MM.1S (cell line): Measurements from ENCODE around the gene ACOT2.
"Not testable (repeated sequence)": the region's sequence is repeated elsewhere in the genome, so short reads cannot be mapped to it uniquely, and the experiment has no call there.

Source experiments
- DNase-seq: peaks from one replicate; pipeline ENCODE4 v3.0.0-alpha.2; 2015
- H2AFZ ChIP-seq: fragments of 300-600 bp; sonication (generic); 2 replicates; pipeline ENCODE4 v1.6.0; 2016; ENCODE audit warnings: antibody characterized with exemption, low read length
- H3F3A ChIP-seq: fragments of 300-600 bp; sonication (generic); 2 replicates; pipeline ENCODE4 v1.6.1; 2016; ENCODE audit warnings: mild to moderate bottlenecking, antibody characterized with exemption, low read length, moderate library complexity, mixed read lengths; ENCODE audit not compliant: insufficient read depth
- H3K27ac ChIP-seq: fragments of 300-600 bp; sonication (generic); 2 replicates; pipeline ENCODE4 v1.5.1; 2016; ENCODE audit warnings: mild to moderate bottlenecking, low read length
- H3K27me3 ChIP-seq: fragments of 300-600 bp; sonication (generic); replicated peaks from 2 replicates; pipeline ENCODE4 v1.6.0; 2016; ENCODE audit warnings: low read length; ENCODE audit not compliant: insufficient read depth
- H3K36me3 ChIP-seq: fragments of 300-600 bp; sonication (generic); replicated peaks from 2 replicates; pipeline ENCODE4 v1.6.1; 2016; ENCODE audit warnings: mild to moderate bottlenecking, low read length, mixed read lengths; ENCODE audit not compliant: insufficient read depth
- H3K4me1 ChIP-seq: fragments of 300-600 bp; sonication (generic); 2 replicates; pipeline ENCODE4 v1.6.1; 2016; ENCODE audit warnings: low read length, mixed read lengths
- H3K4me2 ChIP-seq: fragments of 300-600 bp; sonication (generic); 2 replicates; pipeline ENCODE4 v1.6.0; 2016; ENCODE audit warnings: low read depth, low read length
- H3K4me3 ChIP-seq: fragments of 300-600 bp; sonication (generic); 2 replicates; pipeline ENCODE4 v1.5.1; 2016; ENCODE audit warnings: low read length, mixed read lengths
- H3K79me2 ChIP-seq: fragments of 300-600 bp; sonication (generic); 2 replicates; pipeline ENCODE4 v1.6.1; 2016; ENCODE audit warnings: mixed run types, low read length, mixed read lengths
- H3K9ac ChIP-seq: fragments of 300-600 bp; sonication (generic); 2 replicates; pipeline ENCODE4 v1.6.1; 2016; ENCODE audit warnings: low read length, mixed read lengths
- H3K9me2 ChIP-seq: fragments of 300-600 bp; sonication (generic); replicated peaks from 2 replicates; pipeline ENCODE4 v1.6.1; 2016; ENCODE audit warnings: mild to moderate bottlenecking, low read length, mixed read lengths; ENCODE audit not compliant: insufficient read depth
- H3K9me3 ChIP-seq: fragments of 300-600 bp; sonication (generic); replicated peaks from 2 replicates; pipeline ENCODE4 v1.6.1; 2016; ENCODE audit warnings: mild to moderate bottlenecking, low read length, mixed read lengths; ENCODE audit not compliant: insufficient read depth
- H4K20me1 ChIP-seq: fragments of 300-600 bp; sonication (generic); 2 replicates; pipeline ENCODE4 v1.6.1; 2016; ENCODE audit warnings: mild to moderate bottlenecking, low read length, moderate library complexity, mixed read lengths; ENCODE audit not compliant: insufficient read depth
- CTCF ChIP-seq: fragments of 300-600 bp; sonication (generic); IDR thresholded peaks from 2 replicates; pipeline ENCODE4 v1.5.1; 2016; ENCODE audit warnings: antibody characterized with exemption, low read length, mixed read lengths
- EZH2 ChIP-seq: fragments of 300-600 bp; sonication (generic); optimal IDR thresholded peaks from 2 replicates; pipeline ENCODE3; 2017; ENCODE audit warnings: low read depth, mild to moderate bottlenecking, antibody characterized with exemption, low read length, mixed read lengths
- EZH2phosphoT487 ChIP-seq: fragments of 300-600 bp; sonication (generic); IDR thresholded peaks from 2 replicates; pipeline ENCODE4 v1.6.1; 2018; ENCODE audit warnings: antibody characterized with exemption, low read length

The ACOT2 gene

GRCh38 chr14:73569185-73569958 lies at the start of gene ACOT2:
ACOT2 (plus strand) TSS chr14:73569213; CDS start chr14:73569241, 28 bp downstream.
- H3F3A ChIP-seq, H2AFZ ChIP-seq, H4K20me1 ChIP-seq, H3K27me3 ChIP-seq, DNase-seq, H3K4me1 ChIP-seq, H3K79me2 ChIP-seq, H3K4me2 ChIP-seq, H3K9ac ChIP-seq, H3K36me3 ChIP-seq, H3K9me2 ChIP-seq, H3K9me3 ChIP-seq, H3K27ac ChIP-seq, H3K4me3 ChIP-seq: not testable (repeated sequence)

- Histone ChIP-seq H3K4me2 (no peak overlapping the region), H3K9ac (no peak overlapping the region), H2AFZ (no peak overlapping the region), H3K9me2 (no peaks in the 10 kb centered on the region), H3K36me3 (no peaks in the 10 kb centered on the region), H3K4me1 (no peaks in the 10 kb centered on the region), H3K4me3 (no peak overlapping the region), H3K27ac (no peak overlapping the region), H3F3A (no peaks in the 10 kb centered on the region), H3K27me3 (no peaks in the 10 kb centered on the region), H3K79me2 (no peaks in the 10 kb centered on the region), H3K9me3 (no peaks in the 10 kb centered on the region), H4K20me1 (no peaks in the 10 kb centered on the region)
- DNase-seq, result no peak
- no peak for TF ChIP-seq CTCF
- TF ChIP-seq EZH2, result no peak
- TF ChIP-seq EZH2phosphoT487, result no peak
These were observed 47.8 kb upstream of the ACOT2 start for GRCh38 chr14:73521229-73521628.

GRCh38 chr14:73524493-73524892 lies 44.5 kb upstream of the ACOT2 start:
- H3K27me3 ChIP-seq, result no peaks in the 10 kb centered on the region

More at GRCh38 chr14:73524493-73524892, 44.5 kb upstream of the ACOT2 start:
- H3K36me3 ChIP-seq, result no peaks in the 10 kb centered on the region
- no peak for DNase-seq
- no peak overlapping the region for H3K27ac ChIP-seq
- H3K9me2 ChIP-seq, result no peaks in the 10 kb centered on the region
- H3K9ac ChIP-seq, result no peak overlapping the region
- no peak overlapping the region for H3K4me2 ChIP-seq
- TF ChIP-seq CTCF (no peak), EZH2 (no peak), EZH2phosphoT487 (no peak)
- H4K20me1 ChIP-seq, result no peaks in the 10 kb centered on the region
- no peak overlapping the region for H2AFZ ChIP-seq
- no peaks in the 10 kb centered on the region for H3K9me3 ChIP-seq
- no peaks in the 10 kb centered on the region for H3F3A ChIP-seq
- H3K4me3 ChIP-seq, result no peak overlapping the region
- no peaks in the 10 kb centered on the region for H3K4me1 ChIP-seq
- H3K79me2 ChIP-seq, result no peaks in the 10 kb centered on the region
